PFSK-1 (cell line): Measurements from ENCODE around the gene ZFPM1.

Experiments used
- FOXP2 ChIP-seq: optimal IDR thresholded peaks from 2 replicates; pipeline ENCODE3; 2011; ENCODE audit warnings: borderline replicate concordance, control low read depth, inconsistent platforms; ENCODE audit not compliant: insufficient read depth; ENCODE audit errors: extremely low read length, extremely low read depth
- POLR2AphosphoS5 ChIP-seq: IDR thresholded peaks from 2 replicates; pipeline ENCODE4 v1.6.1; 2012; ENCODE audit warnings: low read depth, mild to moderate bottlenecking, control low read depth, low read length, moderate library complexity
- REST ChIP-seq, 2 experiments: IDR thresholded peaks; 2 replicates each; pipeline versions ENCODE4 v1.6.1 to v1.8.0; 2011 to 2012; ENCODE audit warnings: low read depth in 2 of 2, low read length in 2 of 2, control low read depth in 1 of 2, inconsistent platforms in 1 of 2, mild to moderate bottlenecking in 1 of 2, moderate library complexity in 1 of 2; ENCODE audit not compliant: insufficient read depth in 1 of 2
- SIN3A ChIP-seq: IDR thresholded peaks from 2 replicates; pipeline ENCODE4 v1.6.1; 2012; ENCODE audit warnings: mild to moderate bottlenecking, low read length, moderate library complexity, borderline replicate concordance; ENCODE audit not compliant: insufficient read depth
- TAF1 ChIP-seq: IDR thresholded peaks from 2 replicates; pipeline ENCODE4 v1.6.1; 2012; ENCODE audit warnings: low read length, control low read depth, borderline replicate concordance; ENCODE audit not compliant: insufficient read depth

ZFPM1 gene

GRCh38 chr16:88523309-88524161 lies 70.5 kb downstream of the ZFPM1 start:
- TF ChIP-seq REST (IDR thresholded peaks at IDR 0.05; ENCODE audit: insufficient read depth in 1 of 2, low read depth in 2 of 2, low read length in 2 of 2): no peak
- no peak for TF ChIP-seq TAF1
- no peak for TF ChIP-seq SIN3A
- TF ChIP-seq FOXP2: no peak
- no peak for TF ChIP-seq POLR2AphosphoS5

- TF ChIP-seq SIN3A (no peak), TAF1 (no peak), POLR2AphosphoS5 (no peak), FOXP2 (no peak), REST (IDR thresholded peaks at IDR 0.05; ENCODE audit: insufficient read depth in 1 of 2, low read depth in 2 of 2, low read length in 2 of 2) (no peak)
Observed at GRCh38 chr16:88524274-88524972, 71.3 kb downstream of the ZFPM1 start.

- TF ChIP-seq POLR2AphosphoS5: no peak
- TF ChIP-seq SIN3A: no peak
- TF ChIP-seq REST (IDR thresholded peaks at IDR 0.05; ENCODE audit: insufficient read depth in 1 of 2, low read depth in 2 of 2, low read length in 2 of 2): no peak
- TF ChIP-seq FOXP2: no peak
- no peak for TF ChIP-seq TAF1
Observed at GRCh38 chr16:88524973-88525662, 72.0 kb downstream of the ZFPM1 start.

GRCh38 chr16:88525663-88525990 lies 72.5 kb downstream of the ZFPM1 start:
- TF ChIP-seq FOXP2: no peak
- TF ChIP-seq TAF1: no peak
- no peak for TF ChIP-seq SIN3A
- no peak for TF ChIP-seq POLR2AphosphoS5
- TF ChIP-seq REST (IDR thresholded peaks at IDR 0.05; ENCODE audit: insufficient read depth in 1 of 2, low read depth in 2 of 2, low read length in 2 of 2): no peak
